Esophagus squamous epithelium (tissue), 4 donors: Measurements from ENCODE around the gene DCAF5.

ENCODE experiments used
- POLR2A ChIP-seq, 4 donors: fragments of 450-650 bp; IDR thresholded peaks; one replicate each; pipeline ENCODE4 v1.6.1; 2017; ENCODE audit warnings: antibody characterized with exemption in 4 of 4, mild to moderate bottlenecking in 4 of 4, moderate library complexity in 3 of 4
- TF ChIP-seq, protein P1 (sequence below), 6 experiments: fragments of 450-650 bp in 4 of 6; fragments of 200-600 bp in 2 of 6; sonication (generic) in 2 of 6; IDR thresholded peaks; one replicate each; pipeline ENCODE4 v1.5.1; 2016 to 2019; ENCODE audit warnings: antibody characterized with exemption in 6 of 6, mild to moderate bottlenecking in 4 of 6, moderate library complexity in 4 of 6

DNA sequence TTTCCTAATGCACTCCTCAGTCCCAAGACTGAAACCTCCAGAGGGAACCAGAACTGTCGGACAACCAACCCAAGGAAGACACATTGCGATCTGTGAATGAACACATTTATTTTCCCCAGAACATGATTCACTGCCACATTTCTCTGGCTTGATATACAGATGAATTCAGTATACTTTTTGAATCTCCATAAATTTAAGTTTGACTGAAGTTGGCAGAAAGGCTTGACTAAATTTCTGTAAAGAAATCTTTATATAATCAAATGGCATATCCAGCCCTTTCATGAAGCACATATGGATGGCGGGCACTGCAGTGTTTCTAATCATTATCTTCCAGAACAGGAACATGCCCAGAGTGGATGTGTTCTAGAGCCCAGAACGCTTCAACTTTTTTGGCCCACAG lies 56.7 kb downstream of the DCAF5 start:
- TF ChIP-seq, protein P1, sequence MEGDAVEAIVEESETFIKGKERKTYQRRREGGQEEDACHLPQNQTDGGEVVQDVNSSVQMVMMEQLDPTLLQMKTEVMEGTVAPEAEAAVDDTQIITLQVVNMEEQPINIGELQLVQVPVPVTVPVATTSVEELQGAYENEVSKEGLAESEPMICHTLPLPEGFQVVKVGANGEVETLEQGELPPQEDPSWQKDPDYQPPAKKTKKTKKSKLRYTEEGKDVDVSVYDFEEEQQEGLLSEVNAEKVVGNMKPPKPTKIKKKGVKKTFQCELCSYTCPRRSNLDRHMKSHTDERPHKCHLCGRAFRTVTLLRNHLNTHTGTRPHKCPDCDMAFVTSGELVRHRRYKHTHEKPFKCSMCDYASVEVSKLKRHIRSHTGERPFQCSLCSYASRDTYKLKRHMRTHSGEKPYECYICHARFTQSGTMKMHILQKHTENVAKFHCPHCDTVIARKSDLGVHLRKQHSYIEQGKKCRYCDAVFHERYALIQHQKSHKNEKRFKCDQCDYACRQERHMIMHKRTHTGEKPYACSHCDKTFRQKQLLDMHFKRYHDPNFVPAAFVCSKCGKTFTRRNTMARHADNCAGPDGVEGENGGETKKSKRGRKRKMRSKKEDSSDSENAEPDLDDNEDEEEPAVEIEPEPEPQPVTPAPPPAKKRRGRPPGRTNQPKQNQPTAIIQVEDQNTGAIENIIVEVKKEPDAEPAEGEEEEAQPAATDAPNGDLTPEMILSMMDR (IDR thresholded peaks at IDR 0.05): no peak
- no peak for TF ChIP-seq POLR2A (IDR thresholded peaks at IDR 0.05)
